SK-N-SH (cell line): ENCODE measurements around the gene PACSIN2. TPM values are rescaled to one million over a fixed set of nuclear protein-coding genes. Genes with fewer than 3 reads are reported as not detected.

Source experiments
- CTCF ChIA-PET: fragments of 300-600, 350-600 bp; formaldehyde crosslinking; extraction: SDS; loops from one replicate; lab custom pipeline; 2021; lab: Yijun Ruan, JAX
- POLR2A ChIA-PET: fragments of 350-600 bp; sonication (Branson Sonifier 250); formaldehyde crosslinking; extraction: SDS; loops from one replicate; lab custom pipeline; 2020; ENCODE audit warnings: antibody characterized with exemption, inconsistent platforms; lab: Yijun Ruan, JAX
- DNase-seq: peaks from one replicate; pipeline ENCODE4 v3.0.0; 2012
- H2AFZ ChIP-seq: fragments of 200-600 bp; sonication (generic); 2 replicates; pipeline ENCODE4 v1.8.1; 2016; ENCODE audit warnings: antibody characterized with exemption, mild to moderate bottlenecking, low read depth
- H3F3A ChIP-seq: fragments of 200-600 bp; sonication (generic); replicated peaks from 2 replicates; pipeline ENCODE3; 2016; ENCODE audit warnings: antibody characterized with exemption, mild to moderate bottlenecking; ENCODE audit not compliant: insufficient read depth
- H3K27ac ChIP-seq, 2 experiments: fragments of 200-500 bp in 1 of 2; fragments of 200-600 bp in 1 of 2; sonication (Bioruptor generic) in 1 of 2; sonication (generic), shearing (Covaris generic) in 1 of 2; 2 replicates each; pipeline versions ENCODE4 v1.5.1 to v1.6.1; 2014 to 2016; ENCODE audit warnings: low read depth in 2 of 2, inconsistent platforms in 1 of 2, low read length in 1 of 2, mild to moderate bottlenecking in 1 of 2, mixed read lengths in 1 of 2
- H3K27me3 ChIP-seq: fragments of 200-600 bp; sonication (generic), shearing (Covaris generic); 2 replicates; pipeline ENCODE4 v1.6.1; 2016; ENCODE audit warnings: mixed run types; ENCODE audit not compliant: insufficient read depth
- H3K36me3 ChIP-seq, 2 experiments: fragments of 200-500 bp in 1 of 2; fragments of 200-600 bp in 1 of 2; sonication (Bioruptor generic) in 1 of 2; sonication (generic) in 1 of 2; replicated peaks in 1 of 2; 2 replicates each; pipeline versions ENCODE3 to v1.5.1; 2014 to 2016; ENCODE audit warnings: low read length in 1 of 2, mild to moderate bottlenecking in 1 of 2; ENCODE audit not compliant: insufficient read depth in 2 of 2, control insufficient read depth in 1 of 2
- H3K4me1 ChIP-seq, 2 experiments: fragments of 200-500 bp in 1 of 2; fragments of 200-600 bp in 1 of 2; sonication (Bioruptor generic) in 1 of 2; sonication (generic), shearing (Covaris generic) in 1 of 2; 2 replicates each; pipeline versions ENCODE4 v1.5.1 to v1.6.1; 2014 to 2016; ENCODE audit warnings: low read depth in 1 of 2, low read length in 1 of 2, mixed run types in 1 of 2; ENCODE audit not compliant: insufficient read depth in 2 of 2, control insufficient read depth in 1 of 2
- H3K4me2 ChIP-seq: fragments of 200-600 bp; sonication (generic), shearing (Covaris generic); 2 replicates; pipeline ENCODE4 v1.6.1; 2017; ENCODE audit warnings: mixed run types
- H3K4me3 ChIP-seq, 2 experiments: fragments of 200-500 bp in 1 of 2; fragments of 200-600 bp in 1 of 2; sonication (Bioruptor generic) in 1 of 2; sonication (generic), shearing (Covaris generic) in 1 of 2; 2 replicates each; pipeline versions ENCODE4 v1.5.1 to v1.8.1; 2014 to 2016; ENCODE audit warnings: low read depth in 2 of 2, inconsistent platforms in 1 of 2, low read length in 1 of 2, mild to moderate bottlenecking in 1 of 2, mixed read lengths in 1 of 2, moderate library complexity in 1 of 2
- H3K79me2 ChIP-seq: fragments of 200-600 bp; sonication (generic); 2 replicates; pipeline ENCODE4 v1.8.1; 2017; ENCODE audit warnings: mild to moderate bottlenecking; ENCODE audit not compliant: insufficient read depth
- H3K9ac ChIP-seq: fragments of 200-600 bp; sonication (generic); 2 replicates; pipeline ENCODE4 v1.6.1; 2017; ENCODE audit warnings: mixed run types
- H3K9me2 ChIP-seq: fragments of 200-600 bp; sonication (generic); 2 replicates; pipeline ENCODE4 v1.6.1; 2017; ENCODE audit warnings: mixed run types
- H3K9me3 ChIP-seq: fragments of 200-600 bp; sonication (generic); 2 replicates; pipeline ENCODE4 v1.6.1; 2017; ENCODE audit warnings: mixed run types, mild to moderate bottlenecking, moderate library complexity
- H4K20me1 ChIP-seq: fragments of 200-600 bp; sonication (generic); 2 replicates; pipeline ENCODE4 v1.6.1; 2017; ENCODE audit warnings: mild to moderate bottlenecking, mixed run types; ENCODE audit not compliant: insufficient read depth
- CHD2 ChIP-seq: fragments of 150-350 bp; IDR thresholded peaks from 2 replicates; pipeline ENCODE4 v1.6.1; 2018; ENCODE audit warnings: low read length; ENCODE audit not compliant: partially characterized antibody
- ELF1 ChIP-seq: IDR thresholded peaks from 2 replicates; pipeline ENCODE4 v1.4.0; 2012
- EP300 ChIP-seq, 2 experiments: IDR thresholded peaks; 2 replicates each; pipeline versions ENCODE4 v1.4.0 to v1.6.1; 2012; ENCODE audit warnings: borderline replicate concordance in 1 of 2, low read depth in 1 of 2, low read length in 1 of 2
- FOXM1 ChIP-seq: IDR thresholded peaks from 2 replicates; pipeline ENCODE4 v1.4.0; 2012; ENCODE audit warnings: low read depth, mild to moderate bottlenecking
- GABPA ChIP-seq: IDR thresholded peaks from 2 replicates; pipeline ENCODE4 v1.4.0; 2012; ENCODE audit warnings: low read depth, mild to moderate bottlenecking
- JUND ChIP-seq: IDR thresholded peaks from 2 replicates; pipeline ENCODE4 v1.4.0; 2012
- MXI1 ChIP-seq: IDR thresholded peaks from 2 replicates; pipeline ENCODE4 v1.6.1; 2012; ENCODE audit warnings: mild to moderate bottlenecking, low read depth, low read length, improper control_type of control experiment
- POLR2AphosphoS5 ChIP-seq: IDR thresholded peaks from 2 replicates; pipeline ENCODE4 v1.6.1; 2012; ENCODE audit warnings: low read depth, low read length
- TAF1 ChIP-seq: IDR thresholded peaks from 2 replicates; pipeline ENCODE4 v1.6.1; 2012; ENCODE audit warnings: low read depth, mild to moderate bottlenecking, low read length, moderate library complexity, borderline replicate concordance
- TEAD4 ChIP-seq: IDR thresholded peaks from 2 replicates; pipeline ENCODE4 v1.4.0; 2012; ENCODE audit warnings: mild to moderate bottlenecking, borderline replicate concordance; ENCODE audit not compliant: insufficient read depth
- YY1 ChIP-seq: IDR thresholded peaks from 2 replicates; pipeline ENCODE4 v1.4.0; 2012; ENCODE audit warnings: low read depth, mild to moderate bottlenecking
- WGBS: methylation state at CpG from one replicate; pipeline ENCODE4 v1.1.6; 2017; ENCODE audit warnings: low lambda C conversion rate; 5-methylcytosine and 5-hydroxymethylcytosine counted together
- polyA plus RNA-seq, 3 experiments: library from polyadenylated mRNA; depleted of rRNA; stranded (reverse); fragments of >200 nt; gene quantifications; 2 replicates each; pipeline ENCODE4 v1.2.3, GENCODE V29; 2012
- TF ChIP-seq, protein P1 (sequence below): IDR thresholded peaks from 2 replicates; pipeline ENCODE4 v1.4.0; 2012; ENCODE audit warnings: low read depth, borderline replicate concordance
- TF ChIP-seq, protein P2 (sequence below): fragments of 200-600 bp; sonication (generic); IDR thresholded peaks from 2 replicates; pipeline ENCODE4 v1.6.1; 2017; ENCODE audit warnings: antibody characterized with exemption, mild to moderate bottlenecking, moderate library complexity
- TF ChIP-seq, protein P3 (sequence below): IDR thresholded peaks from 2 replicates; pipeline ENCODE4; 2012
- TF ChIP-seq, protein P4 (sequence below): IDR thresholded peaks from 2 replicates; pipeline ENCODE4 v1.4.0; 2012; ENCODE audit warnings: low read depth
- TF ChIP-seq, protein P5 (sequence below): fragments of 150-350 bp; IDR thresholded peaks from 2 replicates; pipeline ENCODE4 v1.6.1; 2016; ENCODE audit warnings: mild to moderate bottlenecking, low read depth, low read length

PACSIN2 gene
- polyA plus RNA-seq, 1 of the 3 experiments (the other 2 are of a cell fraction) = 60.5 TPM

DNA sequence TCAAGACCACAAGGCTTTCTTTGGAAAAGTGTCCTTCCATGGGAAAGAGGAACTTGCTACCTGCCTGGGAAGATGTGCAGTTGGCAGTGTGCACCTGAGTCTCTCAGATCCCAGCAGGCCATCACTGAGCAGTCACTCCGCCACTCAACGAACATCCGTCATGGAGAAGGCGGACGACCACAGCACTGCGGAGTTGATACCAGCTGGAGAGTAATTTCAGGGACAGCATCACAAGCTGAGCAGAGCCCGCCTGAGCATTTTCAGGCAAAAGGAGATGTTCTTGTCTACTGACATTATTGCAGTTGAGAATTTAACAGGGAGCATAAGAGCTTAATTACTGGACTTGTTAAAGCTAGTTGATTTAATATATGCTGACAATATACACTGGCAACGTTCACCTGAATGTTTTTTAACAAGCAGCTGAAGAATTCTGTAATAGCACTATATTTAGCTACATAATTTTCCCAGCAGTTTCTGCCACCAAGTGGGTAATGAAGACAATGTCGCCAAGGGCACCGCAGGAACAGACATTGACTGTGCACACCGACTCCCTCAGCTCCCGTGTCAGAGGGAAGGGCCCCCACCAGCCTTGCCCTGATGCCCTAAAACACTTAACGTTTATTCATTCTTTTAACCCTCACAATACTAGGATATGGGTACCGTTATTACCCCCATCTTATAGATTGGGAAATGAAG, 105.4 kb downstream of the PACSIN2 start:
- POLR2A ChIA-PET = no interaction called here
- TF ChIP-seq, protein P1, sequence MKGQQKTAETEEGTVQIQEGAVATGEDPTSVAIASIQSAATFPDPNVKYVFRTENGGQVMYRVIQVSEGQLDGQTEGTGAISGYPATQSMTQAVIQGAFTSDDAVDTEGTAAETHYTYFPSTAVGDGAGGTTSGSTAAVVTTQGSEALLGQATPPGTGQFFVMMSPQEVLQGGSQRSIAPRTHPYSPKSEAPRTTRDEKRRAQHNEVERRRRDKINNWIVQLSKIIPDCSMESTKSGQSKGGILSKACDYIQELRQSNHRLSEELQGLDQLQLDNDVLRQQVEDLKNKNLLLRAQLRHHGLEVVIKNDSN = no peak
- TF ChIP-seq TEAD4 (no peak), EP300 (IDR thresholded peaks at IDR 0.05; ENCODE audit: borderline replicate concordance in 1 of 2, low read depth in 1 of 2, low read length in 1 of 2) (no peak), POLR2AphosphoS5 (no peak), FOXM1 (no peak), MXI1 (no peak), GABPA (no peak), JUND (no peak)
- TF ChIP-seq, protein P2, sequence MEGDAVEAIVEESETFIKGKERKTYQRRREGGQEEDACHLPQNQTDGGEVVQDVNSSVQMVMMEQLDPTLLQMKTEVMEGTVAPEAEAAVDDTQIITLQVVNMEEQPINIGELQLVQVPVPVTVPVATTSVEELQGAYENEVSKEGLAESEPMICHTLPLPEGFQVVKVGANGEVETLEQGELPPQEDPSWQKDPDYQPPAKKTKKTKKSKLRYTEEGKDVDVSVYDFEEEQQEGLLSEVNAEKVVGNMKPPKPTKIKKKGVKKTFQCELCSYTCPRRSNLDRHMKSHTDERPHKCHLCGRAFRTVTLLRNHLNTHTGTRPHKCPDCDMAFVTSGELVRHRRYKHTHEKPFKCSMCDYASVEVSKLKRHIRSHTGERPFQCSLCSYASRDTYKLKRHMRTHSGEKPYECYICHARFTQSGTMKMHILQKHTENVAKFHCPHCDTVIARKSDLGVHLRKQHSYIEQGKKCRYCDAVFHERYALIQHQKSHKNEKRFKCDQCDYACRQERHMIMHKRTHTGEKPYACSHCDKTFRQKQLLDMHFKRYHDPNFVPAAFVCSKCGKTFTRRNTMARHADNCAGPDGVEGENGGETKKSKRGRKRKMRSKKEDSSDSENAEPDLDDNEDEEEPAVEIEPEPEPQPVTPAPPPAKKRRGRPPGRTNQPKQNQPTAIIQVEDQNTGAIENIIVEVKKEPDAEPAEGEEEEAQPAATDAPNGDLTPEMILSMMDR = no peak
- TF ChIP-seq, protein P3, sequence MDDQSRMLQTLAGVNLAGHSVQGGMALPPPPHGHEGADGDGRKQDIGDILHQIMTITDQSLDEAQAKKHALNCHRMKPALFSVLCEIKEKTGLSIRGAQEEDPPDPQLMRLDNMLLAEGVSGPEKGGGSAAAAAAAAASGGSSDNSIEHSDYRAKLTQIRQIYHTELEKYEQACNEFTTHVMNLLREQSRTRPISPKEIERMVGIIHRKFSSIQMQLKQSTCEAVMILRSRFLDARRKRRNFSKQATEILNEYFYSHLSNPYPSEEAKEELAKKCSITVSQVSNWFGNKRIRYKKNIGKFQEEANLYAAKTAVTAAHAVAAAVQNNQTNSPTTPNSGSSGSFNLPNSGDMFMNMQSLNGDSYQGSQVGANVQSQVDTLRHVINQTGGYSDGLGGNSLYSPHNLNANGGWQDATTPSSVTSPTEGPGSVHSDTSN = no peak
- H3K9me2 ChIP-seq = no peaks in the 10 kb centered on the region
- no peaks in the 10 kb centered on the region for H3F3A ChIP-seq
- H3K79me2 ChIP-seq = peaks cover 21% of the 10 kb centered on the region; the same call in 1 of the 2 replicates
- H3K36me3 ChIP-seq = no peaks in the 10 kb centered on the region
- DNase-seq = no peak
- H4K20me1 ChIP-seq = 0 out of 2 replicates have a peak, but pooled peaks cover 3% of the 10 kb centered on the region
- H3K27ac ChIP-seq = no peak overlapping the region
- no peaks in the 10 kb centered on the region for H3K27me3 ChIP-seq
- no peak overlapping the region for H3K9ac ChIP-seq
- H2AFZ ChIP-seq = no peak overlapping the region
- CTCF ChIA-PET = interaction anchor here (0.7 kb wide), 1 partner anchor 41 kb away, joined by 3 read pairs; no protein-coding TSS in a partner anchor
- H3K4me2 ChIP-seq = no peak overlapping the region
- H3K9me3 ChIP-seq = no peaks in the 10 kb centered on the region
- H3K4me1 ChIP-seq = peaks cover 0 to 5% of the 10 kb centered on the region in 2 experiments; a peak in 1 of 4 replicates
- no peak overlapping the region for H3K4me3 ChIP-seq
- WGBS = 89% methylated on average over 11 of the region's 14 CpGs

DNA sequence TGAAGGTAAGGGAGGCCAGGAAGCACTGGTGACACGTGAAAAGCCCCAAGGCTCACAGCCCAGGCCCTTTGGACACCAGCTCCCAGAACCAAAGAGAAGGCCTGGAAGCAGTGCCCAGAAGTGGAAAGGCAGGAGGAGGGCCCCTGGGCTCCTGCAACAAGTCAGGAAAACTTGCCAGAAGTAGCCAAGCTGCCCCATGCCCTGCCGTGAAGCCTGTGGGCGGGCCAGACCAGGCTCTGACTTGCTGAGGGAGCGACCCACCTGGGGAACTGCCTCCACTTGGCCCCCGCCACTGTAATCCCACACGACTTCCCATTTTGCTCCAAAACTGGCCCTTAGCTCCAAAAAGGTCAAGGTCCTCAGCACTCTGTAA, 106.6 kb downstream of the PACSIN2 start:
- TF ChIP-seq CHD2 (no peak), TAF1 (no peak), ELF1 (no peak), YY1 (no peak), MXI1 (no peak)
- TF ChIP-seq, protein P4, sequence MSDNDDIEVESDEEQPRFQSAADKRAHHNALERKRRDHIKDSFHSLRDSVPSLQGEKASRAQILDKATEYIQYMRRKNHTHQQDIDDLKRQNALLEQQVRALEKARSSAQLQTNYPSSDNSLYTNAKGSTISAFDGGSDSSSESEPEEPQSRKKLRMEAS = no peak
- TF ChIP-seq, protein P5, sequence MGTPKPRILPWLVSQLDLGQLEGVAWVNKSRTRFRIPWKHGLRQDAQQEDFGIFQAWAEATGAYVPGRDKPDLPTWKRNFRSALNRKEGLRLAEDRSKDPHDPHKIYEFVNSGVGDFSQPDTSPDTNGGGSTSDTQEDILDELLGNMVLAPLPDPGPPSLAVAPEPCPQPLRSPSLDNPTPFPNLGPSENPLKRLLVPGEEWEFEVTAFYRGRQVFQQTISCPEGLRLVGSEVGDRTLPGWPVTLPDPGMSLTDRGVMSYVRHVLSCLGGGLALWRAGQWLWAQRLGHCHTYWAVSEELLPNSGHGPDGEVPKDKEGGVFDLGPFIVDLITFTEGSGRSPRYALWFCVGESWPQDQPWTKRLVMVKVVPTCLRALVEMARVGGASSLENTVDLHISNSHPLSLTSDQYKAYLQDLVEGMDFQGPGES = no peak
- TF ChIP-seq, protein P1 = no peak
- TF ChIP-seq, protein P2 = no peak
- CTCF ChIA-PET = no interaction called here
- no peak for DNase-seq
- no peaks in the 10 kb centered on the region for H3K36me3 ChIP-seq
- no peaks in the 10 kb centered on the region for H3K27me3 ChIP-seq
- H3K4me2 ChIP-seq = no peak overlapping the region
- 0 out of 2 replicates have a peak, but pooled peaks cover 3% of the 10 kb centered on the region for H4K20me1 ChIP-seq
- no peak overlapping the region for H3K9ac ChIP-seq
- H3K4me1 ChIP-seq = peaks cover 0 to 5% of the 10 kb centered on the region in 2 experiments; a peak in 1 of 4 replicates
- H3K4me3 ChIP-seq = no peak overlapping the region
- peaks cover 10% of the 10 kb centered on the region; the same call in 1 of the 2 replicates for H3K79me2 ChIP-seq
- POLR2A ChIA-PET = no interaction called here
- no peaks in the 10 kb centered on the region for H3F3A ChIP-seq
- no peaks in the 10 kb centered on the region for H3K9me2 ChIP-seq
- WGBS = no CpG with 5 or more reads among the region's 6 CpGs
- no peaks in the 10 kb centered on the region for H3K9me3 ChIP-seq
- no peak overlapping the region for H2AFZ ChIP-seq
- H3K27ac ChIP-seq = no peak overlapping the region
